GM18868 (cell line): ENCODE results near the gene NCK2.

Experiments
- ATAC-seq: cut with Tn5 transposase; IDR thresholded peaks from one replicate; pipeline ENCODE4 v1.9.1; 2021; ENCODE audit warnings: mild to moderate bottlenecking, moderate library complexity; ENCODE audit not compliant: unreplicated experiment

The NCK2 gene

DNA sequence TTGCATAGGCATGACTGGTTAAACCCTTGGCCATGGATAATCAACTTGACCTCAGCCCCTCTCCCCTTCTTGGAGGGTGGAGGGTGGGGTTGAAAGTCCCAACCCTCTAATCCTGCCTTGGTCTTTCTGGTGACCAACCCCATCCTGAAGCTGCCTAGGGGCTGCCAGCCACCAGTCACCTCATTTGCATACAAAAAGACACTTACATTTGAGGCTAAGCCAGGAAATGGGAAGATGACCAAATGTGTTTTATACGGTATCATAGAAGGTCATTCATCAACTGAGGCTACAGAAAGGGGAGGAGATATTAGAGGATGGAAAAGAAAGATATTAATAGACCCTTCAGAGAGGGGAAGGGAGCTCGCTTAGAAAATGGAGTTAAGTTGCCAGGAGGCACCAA is 96.8 kb downstream of the NCK2 start:
- ATAC-seq: no peak

DNA sequence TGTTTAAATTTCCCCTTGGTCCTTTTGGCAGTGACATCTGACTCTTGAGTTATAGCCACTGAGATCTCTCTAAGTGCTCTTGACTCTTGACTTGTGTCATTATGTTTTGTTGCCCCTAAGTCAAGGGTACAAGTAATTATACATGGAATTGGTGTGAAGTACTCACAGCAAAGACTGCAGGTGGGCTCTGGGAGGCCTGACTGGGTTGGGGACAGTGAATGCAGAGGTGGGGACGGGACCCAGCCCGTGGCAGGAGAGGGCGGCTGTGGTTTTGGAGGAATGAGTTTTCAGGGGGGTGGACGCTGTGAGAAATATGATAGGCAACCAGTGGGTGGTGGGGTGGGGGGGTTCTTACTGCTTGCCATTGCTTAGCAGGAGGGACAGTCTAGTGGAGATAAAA is 97.8 kb downstream of the NCK2 start:
- no peak for ATAC-seq

DNA sequence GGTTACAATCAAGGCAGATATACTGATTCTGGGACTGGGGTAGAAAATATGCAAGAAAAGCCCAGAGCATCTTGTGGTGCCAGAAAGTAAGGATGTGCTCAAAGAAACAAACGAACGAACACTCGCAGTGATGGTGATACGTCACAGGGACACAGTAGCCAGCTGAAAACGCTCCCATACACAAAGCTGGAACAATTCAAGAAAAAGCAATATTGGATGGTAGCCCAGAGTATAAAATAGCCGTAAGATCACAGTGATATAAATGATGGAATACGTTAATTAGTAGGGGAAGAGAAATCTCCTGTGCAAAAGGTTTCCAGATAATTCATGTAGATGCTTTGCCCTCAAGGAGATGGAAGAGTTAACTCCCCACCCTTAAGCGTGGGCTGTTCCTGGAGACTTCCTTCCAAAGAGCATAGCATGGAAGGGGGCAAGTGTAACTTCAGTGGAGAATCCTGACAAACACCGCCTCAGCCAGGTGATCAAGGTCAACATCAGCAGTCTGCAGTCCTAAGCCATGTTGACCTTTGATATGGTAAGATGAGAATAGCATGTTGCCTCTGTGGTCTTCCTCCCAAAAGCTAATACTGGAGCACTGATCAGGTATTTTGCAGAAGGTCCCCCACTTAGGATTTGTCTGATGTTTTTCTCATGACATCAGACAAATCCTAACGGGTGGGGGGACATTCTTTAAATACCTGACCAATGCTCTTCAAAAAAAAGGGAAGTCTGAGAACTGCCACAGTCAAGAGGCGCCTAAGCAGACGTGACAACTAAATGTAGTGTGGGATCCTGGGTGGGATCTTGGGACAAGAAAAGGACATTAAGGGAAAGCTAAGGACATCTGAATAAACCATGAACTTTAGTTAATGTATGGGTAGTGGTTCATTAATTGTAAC is 99.0 kb downstream of the NCK2 start:
- ATAC-seq: no peak

DNA sequence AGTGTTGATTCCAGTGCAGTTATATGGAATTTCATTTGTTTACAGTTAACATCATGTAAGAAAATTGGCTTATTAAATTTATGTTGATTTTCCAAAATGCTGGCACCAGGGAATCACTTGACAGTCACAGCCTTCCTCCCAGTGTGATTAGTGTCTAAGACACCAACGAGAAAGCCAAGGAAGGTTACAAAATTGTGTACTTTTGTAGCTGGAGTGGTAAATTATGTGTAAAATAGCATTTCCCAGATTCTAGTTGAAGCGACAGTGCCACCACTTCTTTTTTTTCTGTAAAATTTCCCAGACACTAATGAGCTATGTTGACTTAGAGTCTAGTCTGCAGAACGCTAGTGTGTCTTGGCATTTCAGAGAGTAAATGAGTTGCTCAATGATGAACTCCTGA is 101.3 kb downstream of the NCK2 start:
- no peak for ATAC-seq

DNA sequence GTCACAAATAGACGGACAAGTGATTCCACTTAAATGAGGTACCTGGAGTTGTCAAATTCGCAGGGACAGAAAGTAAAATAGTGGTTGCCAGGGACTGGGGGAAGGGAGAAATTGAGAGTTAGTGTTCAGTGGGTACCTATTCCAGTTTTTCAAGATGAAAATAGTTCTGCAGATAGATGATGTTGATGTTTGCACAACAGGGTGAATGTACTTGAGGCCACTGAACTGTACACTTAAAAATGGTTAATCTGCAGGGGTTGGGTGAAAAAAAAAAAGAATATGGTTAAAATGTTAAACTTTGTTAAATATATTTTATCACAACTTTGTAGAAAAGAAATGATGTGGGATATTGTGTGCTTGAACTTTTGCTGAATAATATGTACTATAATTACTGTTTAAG is 102.3 kb downstream of the NCK2 start:
- ATAC-seq: no peak

DNA sequence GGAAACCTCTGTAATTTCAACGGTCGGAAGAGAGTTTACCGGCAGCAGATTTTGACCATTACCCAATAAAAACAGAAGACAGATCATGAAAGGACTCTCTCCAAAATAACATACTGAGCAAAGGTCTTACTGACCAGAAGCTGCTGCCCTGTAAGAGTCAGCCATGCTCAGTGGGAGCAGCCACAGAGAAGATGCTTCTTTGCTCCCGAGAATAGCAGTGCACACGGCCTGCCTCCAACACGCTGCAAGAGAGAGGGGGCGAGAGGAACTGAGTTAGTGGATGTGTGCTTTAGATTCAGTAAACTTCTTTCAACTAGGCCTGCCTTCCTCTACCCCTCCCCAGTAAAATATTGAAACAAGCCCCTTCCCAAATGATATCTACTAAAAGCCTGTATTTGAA is 103.7 kb downstream of the NCK2 start:
- no peak for ATAC-seq

DNA sequence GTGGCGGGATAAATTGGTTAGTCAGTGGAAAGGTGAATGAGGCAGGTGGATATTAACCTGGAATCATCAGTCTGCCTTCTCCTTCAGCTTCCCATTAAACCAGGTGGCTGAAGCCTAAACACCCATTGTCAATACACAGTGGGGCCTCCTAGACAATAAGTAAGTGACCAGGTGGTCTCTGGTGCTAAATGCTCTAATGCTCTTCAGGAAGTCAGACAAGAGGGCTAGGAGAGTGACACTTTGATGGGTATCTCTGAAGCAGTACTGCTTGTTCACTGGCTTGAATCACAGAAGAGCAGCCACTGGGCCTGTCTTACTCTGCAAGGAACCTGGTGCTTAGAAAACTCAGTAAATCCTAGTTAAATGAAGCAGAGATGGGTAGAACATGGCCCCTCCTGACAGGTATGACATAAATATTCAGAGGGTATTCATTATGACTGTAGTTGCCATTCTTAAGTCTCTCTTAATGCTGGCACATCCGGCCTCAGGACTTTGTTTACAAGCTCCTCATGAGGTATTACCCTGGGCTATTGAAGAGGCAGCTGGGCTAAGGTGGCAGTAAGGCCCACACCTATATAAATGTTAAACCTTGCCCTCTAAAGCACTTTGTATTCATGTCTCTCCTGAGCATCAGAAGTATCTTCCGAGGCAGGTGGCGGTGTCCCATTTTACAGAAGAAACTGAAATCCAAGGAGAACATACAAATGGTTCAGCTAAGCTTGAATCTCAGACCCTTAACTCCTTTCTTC is 104.9 kb downstream of the NCK2 start:
- no peak for ATAC-seq

DNA sequence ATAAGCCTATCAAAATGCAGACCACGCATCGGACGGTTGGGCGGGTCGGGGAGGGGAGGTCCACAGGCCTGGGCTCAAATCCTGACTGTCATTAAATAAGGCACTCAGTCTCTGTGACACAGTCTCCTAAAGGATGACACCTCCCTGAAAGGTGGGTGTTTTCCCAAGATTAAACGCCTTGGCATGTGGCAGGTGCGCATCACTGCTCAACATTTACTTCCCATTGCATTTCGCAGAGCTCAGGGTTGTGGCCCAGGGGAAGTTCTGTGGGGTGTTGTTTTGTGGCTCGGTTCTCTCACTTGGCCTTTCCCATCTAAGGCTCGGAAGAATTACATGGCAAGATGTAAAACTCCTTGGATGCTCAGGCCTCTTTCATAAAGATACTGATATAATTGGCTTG is 107.4 kb downstream of the NCK2 start:
- ATAC-seq: no peak

DNA sequence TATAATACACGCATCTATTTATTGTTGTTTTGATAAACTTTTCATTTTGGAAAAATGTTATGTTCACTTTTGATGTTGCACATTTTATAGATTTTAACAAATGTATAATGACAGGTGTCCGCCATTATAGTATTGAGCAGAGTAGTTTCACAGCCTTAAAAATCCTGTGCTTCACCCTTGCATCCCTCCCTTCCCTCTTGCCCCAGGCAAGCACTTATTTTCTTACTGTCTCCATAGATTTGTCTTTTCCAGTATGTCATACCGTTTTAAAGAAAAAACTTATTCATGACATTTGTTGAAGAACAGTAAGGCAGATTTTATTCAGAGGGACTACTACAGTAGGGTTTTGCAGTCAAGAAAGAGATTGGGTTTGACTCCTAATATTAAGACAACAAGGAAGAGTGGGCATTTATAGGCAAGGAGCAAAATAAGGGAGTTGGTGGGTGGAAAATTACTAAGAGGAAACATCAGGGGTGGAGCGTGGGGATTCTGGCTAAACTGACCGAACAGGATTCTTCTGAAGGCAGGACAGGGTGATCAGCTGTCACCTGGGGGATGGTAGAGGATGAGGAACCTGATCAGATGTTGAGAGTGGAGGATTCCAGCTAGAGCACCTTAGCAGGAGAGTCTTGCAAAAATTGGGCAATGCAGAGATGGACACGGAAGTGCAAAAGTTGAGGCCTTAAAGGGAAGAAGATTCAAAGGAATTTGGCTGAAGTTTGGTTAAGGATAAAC is 108.8 kb downstream of the NCK2 start:
- ATAC-seq: no peak

DNA sequence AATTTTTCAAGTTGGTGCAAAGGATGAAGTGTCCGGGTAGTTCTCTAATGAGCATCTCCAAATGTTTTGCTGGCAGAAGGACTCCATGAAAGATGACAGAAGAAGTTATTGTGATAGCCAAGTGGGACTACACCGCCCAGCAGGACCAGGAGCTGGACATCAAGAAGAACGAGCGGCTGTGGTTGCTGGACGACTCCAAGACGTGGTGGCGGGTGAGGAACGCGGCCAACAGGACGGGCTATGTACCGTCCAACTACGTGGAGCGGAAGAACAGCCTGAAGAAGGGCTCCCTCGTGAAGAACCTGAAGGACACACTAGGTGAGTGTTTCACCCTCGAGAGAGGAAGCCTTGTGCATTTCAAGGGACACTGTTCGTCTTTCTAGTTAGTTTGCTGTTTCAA is 110.3 kb downstream of the NCK2 start:
- ATAC-seq: no peak

DNA sequence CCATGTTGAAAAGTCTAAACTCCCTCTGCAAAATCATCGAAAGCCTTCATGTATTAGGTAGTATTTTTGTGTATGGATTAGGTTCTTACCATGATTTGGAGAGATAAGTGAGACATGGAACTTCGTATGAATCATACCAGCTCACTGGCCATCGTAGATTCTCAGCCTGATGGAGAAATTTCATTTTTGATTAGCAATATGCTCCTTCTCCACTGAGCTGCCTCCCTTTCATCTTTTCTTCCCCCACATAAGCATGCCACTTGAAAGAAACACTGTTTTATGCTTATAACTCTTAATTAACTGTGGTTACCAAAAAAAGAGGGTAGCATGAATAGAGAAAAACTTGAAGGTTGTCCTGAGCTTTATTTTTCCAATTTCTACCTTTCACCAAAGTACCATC is 111.9 kb downstream of the NCK2 start:
- ATAC-seq: no peak

DNA sequence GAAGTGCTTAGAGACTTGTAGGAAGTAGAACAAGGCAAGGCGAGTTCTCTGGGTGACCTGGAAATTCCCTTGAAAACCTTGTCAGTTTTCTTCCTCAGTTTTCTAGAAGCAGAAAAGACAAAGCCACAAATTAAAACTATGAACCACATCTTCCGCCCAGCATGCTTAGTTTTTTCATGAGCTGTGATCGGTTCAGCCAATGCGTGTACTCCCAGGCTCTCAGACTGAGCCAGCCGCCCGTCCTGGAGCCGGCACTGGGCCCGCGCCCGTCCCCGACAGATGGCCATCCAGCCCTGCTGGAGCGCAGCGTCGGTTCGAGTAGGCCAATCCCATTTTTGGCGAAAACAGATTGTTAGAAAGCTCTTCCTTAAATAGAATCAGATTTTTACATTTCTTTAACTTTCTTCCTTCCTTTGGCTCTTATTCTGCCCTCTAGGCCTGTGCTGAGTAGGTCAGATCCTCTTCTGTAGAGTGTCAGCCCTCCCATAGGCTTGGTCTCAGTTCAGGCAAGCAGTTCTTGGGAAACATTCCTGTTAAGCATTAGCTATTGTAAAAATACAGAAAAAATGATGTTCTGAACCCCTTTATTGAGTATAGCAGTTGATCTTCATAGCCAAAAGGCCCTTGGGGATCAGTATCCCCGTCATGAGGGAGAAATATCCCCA is 112.5 kb downstream of the NCK2 start:
- no peak for ATAC-seq

DNA sequence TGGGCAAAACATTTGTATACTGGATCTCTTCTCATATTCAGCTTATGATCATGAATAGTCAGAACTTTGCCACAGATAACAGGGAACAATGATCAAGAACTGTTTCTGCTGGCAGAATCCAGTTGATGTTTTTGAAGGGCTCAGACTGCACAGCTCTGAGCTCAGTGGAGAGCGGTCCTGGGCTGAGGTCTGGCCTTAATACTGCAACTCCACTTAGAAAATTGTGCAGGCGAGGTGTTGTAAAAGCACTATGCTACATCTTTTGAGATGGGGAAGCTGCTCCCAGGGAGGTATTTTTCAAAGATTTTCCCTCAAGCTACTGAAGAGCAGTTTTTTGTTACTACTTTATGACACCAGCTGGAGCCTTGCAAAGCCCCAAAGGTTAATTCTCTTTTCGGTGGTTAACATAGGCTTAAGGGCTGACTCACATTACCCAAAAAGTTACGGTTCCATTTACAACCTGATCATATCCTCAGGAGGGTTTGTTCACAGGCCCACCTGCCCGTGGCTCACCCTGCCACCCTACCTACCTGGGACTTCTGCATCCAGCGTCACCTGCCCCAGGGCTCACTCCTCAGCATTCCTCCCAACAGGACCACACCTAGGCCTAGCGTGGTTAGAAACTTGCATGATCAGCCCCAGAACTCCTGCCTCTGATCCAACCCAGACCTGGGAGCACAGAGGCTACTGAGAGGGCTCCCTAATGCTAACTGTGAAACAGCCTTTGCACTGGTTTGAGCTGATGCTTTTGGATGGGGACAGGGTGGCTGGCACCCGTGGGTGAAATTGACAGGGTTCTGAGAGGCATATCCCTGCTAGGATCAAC is 114.4 kb downstream of the NCK2 start:
- no peak for ATAC-seq

DNA sequence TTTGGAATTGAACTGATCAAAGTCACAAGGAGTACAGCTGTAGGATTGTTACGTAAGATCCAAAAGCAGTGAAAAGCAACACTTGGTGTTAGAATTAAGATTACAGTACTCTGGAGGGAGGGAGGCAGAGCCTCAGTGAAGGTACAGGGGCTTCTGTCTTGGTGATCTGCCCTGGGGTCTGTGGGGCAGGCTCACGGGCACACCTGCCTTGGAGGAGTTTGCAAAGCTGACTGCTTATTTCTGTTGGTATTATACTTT is 114.9 kb downstream of the NCK2 start:
- ATAC-seq: no peak

DNA sequence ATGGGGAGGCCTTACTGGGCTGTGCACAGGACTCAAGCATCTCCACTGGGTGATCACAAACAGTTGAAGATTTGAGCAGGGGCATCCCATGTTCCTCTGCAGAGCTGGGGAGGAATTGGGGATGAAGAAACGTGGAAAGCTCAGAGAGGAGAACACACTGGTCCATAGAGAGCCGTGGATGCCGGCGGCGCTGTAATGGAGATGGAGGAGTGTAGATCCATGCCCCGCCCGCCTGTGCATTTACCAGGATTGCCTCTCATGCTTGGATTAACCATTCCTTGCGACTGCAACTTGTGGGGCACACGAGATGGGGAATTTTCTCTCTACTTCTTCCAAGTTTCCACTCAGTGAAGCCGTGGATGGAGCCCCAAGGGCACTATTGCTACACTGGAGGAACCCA is 115.9 kb downstream of the NCK2 start:
- no peak for ATAC-seq

DNA sequence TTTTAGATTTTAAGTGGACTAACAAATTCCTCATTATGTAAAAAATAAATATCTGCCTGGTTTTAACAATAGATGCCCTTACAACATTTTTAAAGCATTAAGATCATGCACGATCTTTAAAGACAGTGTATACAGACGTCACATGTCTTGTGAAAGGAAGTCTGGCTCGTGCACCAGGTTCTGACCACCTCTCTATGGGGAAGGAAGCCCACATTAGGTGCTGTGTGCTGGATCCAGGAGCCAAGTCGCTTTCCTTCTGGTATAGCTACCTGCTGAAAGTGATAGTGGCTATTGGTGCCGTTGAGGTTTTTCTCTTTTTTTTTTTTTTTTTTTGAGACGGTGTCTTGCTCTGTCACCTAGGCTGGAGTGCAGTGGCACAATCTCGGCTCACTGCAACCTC is 116.5 kb downstream of the NCK2 start:
- ATAC-seq: no peak

DNA sequence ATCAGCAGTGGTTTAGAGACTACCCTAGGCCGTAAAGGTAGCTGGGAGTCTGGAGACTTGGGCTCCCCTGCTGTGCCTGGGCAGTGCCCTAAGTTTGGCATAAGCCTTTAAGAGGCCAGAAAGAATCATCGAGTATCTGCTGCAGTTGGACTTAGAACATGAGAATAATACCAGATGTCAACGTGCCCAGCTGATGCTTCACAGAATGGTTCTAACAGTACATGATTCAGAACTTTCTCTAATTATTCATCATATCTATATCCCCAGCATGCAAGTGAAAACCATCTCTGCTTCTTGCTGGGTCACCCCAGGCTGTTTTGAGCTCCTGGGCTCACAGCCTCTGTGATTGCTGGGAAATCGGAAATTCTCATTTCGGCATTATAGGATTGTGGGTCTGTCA is 118.1 kb downstream of the NCK2 start:
- ATAC-seq: no peak

DNA sequence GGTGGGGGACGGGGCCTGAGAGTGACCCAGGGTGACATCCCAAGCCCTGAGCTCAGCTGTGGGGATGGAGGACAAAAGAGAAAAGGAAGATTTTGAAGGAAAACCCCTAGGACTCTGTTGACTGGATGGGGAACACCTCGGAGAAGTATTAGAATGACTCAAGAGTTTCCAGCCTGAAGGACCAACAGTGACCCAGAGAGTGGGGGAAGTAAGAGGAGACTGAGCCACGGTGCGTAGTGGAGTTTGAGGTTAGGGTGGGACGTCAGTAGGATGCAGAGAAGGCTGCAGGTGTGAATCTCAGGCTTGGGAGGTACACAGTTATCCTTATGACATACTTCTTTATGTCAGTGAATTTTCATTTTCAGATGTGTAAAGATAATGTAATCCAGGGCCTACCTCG is 119.5 kb downstream of the NCK2 start:
- no peak for ATAC-seq

DNA sequence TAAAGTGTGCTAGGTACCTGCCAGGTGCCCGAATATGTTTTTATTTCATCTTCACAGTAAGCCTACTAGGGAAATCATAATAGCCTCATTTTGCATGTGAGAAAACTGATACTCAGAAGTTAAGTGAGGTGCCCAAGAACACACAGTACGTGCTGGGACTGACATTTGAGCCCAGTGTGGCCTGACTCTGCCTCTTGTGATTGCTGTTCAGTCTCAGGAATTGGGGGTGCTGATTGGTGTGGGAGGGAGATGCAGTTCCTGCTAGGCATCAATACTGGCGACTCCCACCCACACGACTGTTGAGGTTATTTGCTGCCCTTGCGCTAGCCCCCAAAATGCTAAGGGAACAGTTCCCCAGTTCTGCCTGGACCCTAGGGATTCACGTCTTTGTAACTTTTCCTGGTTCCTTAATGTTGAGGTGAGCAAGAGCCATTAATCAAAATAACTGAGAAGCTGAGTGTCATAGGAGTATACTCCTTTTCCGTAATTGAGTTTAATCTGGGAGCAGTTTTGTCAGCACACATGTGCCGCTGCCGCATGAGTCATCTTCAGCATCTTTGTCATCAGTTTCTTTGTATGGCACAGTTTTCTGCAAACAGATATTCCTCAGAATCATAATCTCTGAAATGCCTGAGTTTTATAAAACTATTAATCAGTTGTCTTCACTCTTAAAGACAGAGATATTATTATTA is 120.7 kb downstream of the NCK2 start:
- ATAC-seq: no peak
